Upper lobe of left lung (tissue), 6 donors: ENCODE data around the gene GALNT14. TPM values are rescaled to one million over a fixed set of nuclear protein-coding genes. Genes with fewer than 3 reads are reported as not detected.

ENCODE experiments used
- ATAC-seq, 2 donors: fragments of 200-7000 bp; cut with Tn5 transposase; one replicate each; pipeline ENCODE4 v1.9.1; 2022; ENCODE audit warnings: mild to moderate bottlenecking in 2 of 2, moderate library complexity in 2 of 2; ENCODE audit not compliant: low FRiP score in 2 of 2
- DNase-seq, 2 donors: peaks; one replicate each; pipeline ENCODE4 v3.0.0-alpha.2; 2019 to 2020
- H3K27ac ChIP-seq, 4 donors: fragments of 200-600 bp; sonication (generic); one replicate each; pipeline ENCODE4 v1.5.1; 2016 to 2019
- H3K27me3 ChIP-seq, 4 donors: fragments of 200-600 bp; sonication (generic); one replicate each; pipeline ENCODE4 v1.5.1; 2017 to 2019
- H3K36me3 ChIP-seq, 4 donors: fragments of 200-600 bp; sonication (generic); one replicate each; pipeline ENCODE4 v1.5.1; 2016 to 2019
- H3K4me1 ChIP-seq, 4 donors: fragments of 200-600 bp; sonication (generic); one replicate each; pipeline ENCODE4 v1.5.1; 2018 to 2019
- H3K4me3 ChIP-seq, 4 donors: fragments of 200-600 bp; sonication (generic); one replicate each; pipeline ENCODE4 v1.5.1; 2017 to 2019; ENCODE audit warnings: mild to moderate bottlenecking in 2 of 4, moderate library complexity in 1 of 4
- H3K9me3 ChIP-seq, 4 donors: fragments of 200-600 bp; sonication (generic); one replicate each; pipeline ENCODE4 v1.5.1; 2018 to 2019
- EP300 ChIP-seq, 4 donors: sonication (generic); formaldehyde crosslinking; IDR thresholded peaks; one replicate each; pipeline ENCODE4 v1.5.1; 2017; ENCODE audit warnings: antibody characterized with exemption in 4 of 4, control low read depth in 2 of 4
- POLR2A ChIP-seq, 4 donors: fragments of 450-650 bp; IDR thresholded peaks; one replicate each; pipeline ENCODE4 v1.5.1; 2016 to 2017; ENCODE audit warnings: antibody characterized with exemption in 4 of 4, mild to moderate bottlenecking in 2 of 4
- POLR2AphosphoS5 ChIP-seq, 2 donors: sonication (generic); formaldehyde crosslinking; IDR thresholded peaks; one replicate each; pipeline ENCODE4 v1.5.1; 2017; ENCODE audit warnings: antibody characterized with exemption in 2 of 2
- WGBS, 2 donors: methylation state at CpG; one replicate each; pipeline ENCODE4 v1.1.5; 2017 to 2018; 5-methylcytosine and 5-hydroxymethylcytosine counted together
- total RNA-seq, 6 donors: library from RNA; depleted of rRNA in 4 of 6; stranded (reverse); fragments of >200 nt in 4 of 6; gene quantifications; one replicate each; pipeline versions ENCODE4 v1.1.0 to v1.2.1, GENCODE V29; 2016 to 2021
- TF ChIP-seq, protein P1 (sequence below), 6 experiments: fragments of 450-650 bp in 4 of 6; fragments of 200-600 bp in 2 of 6; sonication (generic) in 2 of 6; IDR thresholded peaks; one replicate each; pipeline ENCODE4 v1.5.1; 2016 to 2019; ENCODE audit warnings: antibody characterized with exemption in 6 of 6
- donor health status: DM: no; HTN: no; CAD: no; lungs with moderate emphysema.
- donor health status: DM: no; HTN: yes; CAD: no; lungs with severe emphysema.

Gene GALNT14
- total RNA-seq, 6 donors from 2014 or later = 0.98 to 2.6 (median 1.4) TPM; not detected in 1

DNA sequence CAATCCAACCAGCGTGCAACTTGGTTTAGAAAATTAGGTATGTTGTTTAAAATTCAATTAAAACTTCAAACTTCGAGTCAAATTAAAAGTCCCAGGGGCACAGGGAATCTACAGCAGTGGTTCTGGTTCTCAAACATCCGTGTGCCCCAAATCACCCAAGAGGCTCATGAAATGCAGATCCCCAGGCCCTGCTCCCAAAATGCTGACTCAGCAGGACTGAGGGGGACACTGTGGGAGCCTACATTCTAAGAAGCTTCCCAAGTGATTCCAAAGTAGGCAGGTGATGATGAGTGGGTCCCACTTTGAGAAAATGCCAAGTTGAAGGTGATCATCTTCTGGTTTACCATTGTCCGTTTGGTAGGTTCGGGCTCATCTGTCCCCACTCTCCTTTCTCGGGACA lies 82.3 kb downstream of the GALNT14 start:
- no peaks in the 10 kb centered on the region for H3K27me3 ChIP-seq
- DNase-seq (no peak), ATAC-seq (no peak)
- no peaks in the 10 kb centered on the region for H3K4me1 ChIP-seq
- 94 to 100% methylated on average over 6 of the region's 6 CpGs for WGBS, 2 donors
- TF ChIP-seq POLR2AphosphoS5 (IDR thresholded peaks at IDR 0.05) (no peak), POLR2A (IDR thresholded peaks at IDR 0.05) (no peak), EP300 (IDR thresholded peaks at IDR 0.05) (no peak)
- TF ChIP-seq, protein P1, sequence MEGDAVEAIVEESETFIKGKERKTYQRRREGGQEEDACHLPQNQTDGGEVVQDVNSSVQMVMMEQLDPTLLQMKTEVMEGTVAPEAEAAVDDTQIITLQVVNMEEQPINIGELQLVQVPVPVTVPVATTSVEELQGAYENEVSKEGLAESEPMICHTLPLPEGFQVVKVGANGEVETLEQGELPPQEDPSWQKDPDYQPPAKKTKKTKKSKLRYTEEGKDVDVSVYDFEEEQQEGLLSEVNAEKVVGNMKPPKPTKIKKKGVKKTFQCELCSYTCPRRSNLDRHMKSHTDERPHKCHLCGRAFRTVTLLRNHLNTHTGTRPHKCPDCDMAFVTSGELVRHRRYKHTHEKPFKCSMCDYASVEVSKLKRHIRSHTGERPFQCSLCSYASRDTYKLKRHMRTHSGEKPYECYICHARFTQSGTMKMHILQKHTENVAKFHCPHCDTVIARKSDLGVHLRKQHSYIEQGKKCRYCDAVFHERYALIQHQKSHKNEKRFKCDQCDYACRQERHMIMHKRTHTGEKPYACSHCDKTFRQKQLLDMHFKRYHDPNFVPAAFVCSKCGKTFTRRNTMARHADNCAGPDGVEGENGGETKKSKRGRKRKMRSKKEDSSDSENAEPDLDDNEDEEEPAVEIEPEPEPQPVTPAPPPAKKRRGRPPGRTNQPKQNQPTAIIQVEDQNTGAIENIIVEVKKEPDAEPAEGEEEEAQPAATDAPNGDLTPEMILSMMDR (IDR thresholded peaks at IDR 0.05) = no peak
- no peak overlapping the region for H3K27ac ChIP-seq
- no peak overlapping the region for H3K4me3 ChIP-seq
- H3K36me3 ChIP-seq = no peaks in the 10 kb centered on the region
- H3K9me3 ChIP-seq = no peaks in the 10 kb centered on the region

DNA sequence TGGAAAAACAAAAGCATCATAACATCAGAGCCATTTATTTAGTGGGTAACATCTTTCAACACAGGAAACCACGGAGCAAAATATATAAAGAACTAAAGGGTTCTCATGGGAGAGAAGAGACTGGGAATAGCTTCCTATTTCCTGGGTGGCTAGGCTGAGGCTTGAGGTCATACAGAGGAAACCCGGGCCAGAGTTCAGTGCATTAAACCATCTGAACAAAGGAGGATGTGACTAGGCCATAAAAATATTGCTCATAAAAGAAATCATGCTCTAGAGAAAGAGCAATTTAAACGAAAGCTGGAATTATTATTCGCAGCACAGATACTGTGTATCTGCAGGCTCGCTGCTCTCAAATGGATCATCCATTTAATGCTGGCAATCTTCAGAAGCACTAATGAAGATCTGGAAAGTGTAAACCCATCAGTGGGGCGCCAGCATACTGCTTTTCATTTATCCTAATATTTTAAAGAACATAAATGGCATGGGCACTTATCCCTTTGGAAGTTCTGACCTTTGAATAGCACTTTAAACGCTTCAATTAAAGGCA lies 83.3 kb downstream of the GALNT14 start:
- no peak for ATAC-seq
- H3K4me1 ChIP-seq = no peaks in the 10 kb centered on the region

GRCh38 chr2:31053929-31054782 lies 84.1 kb downstream of the GALNT14 start:
- ATAC-seq (no peak), DNase-seq (no peak)
- Histone ChIP-seq H3K4me1 (no peaks in the 10 kb centered on the region), H3K27ac (no peak overlapping the region), H3K27me3 (no peaks in the 10 kb centered on the region), H3K4me3 (no peak overlapping the region), H3K9me3 (no peaks in the 10 kb centered on the region), H3K36me3 (no peaks in the 10 kb centered on the region)
- TF ChIP-seq EP300 (IDR thresholded peaks at IDR 0.05) = no peak
- no peak for TF ChIP-seq POLR2A (IDR thresholded peaks at IDR 0.05)
- no peak for TF ChIP-seq POLR2AphosphoS5 (IDR thresholded peaks at IDR 0.05)
- TF ChIP-seq, protein P1 (IDR thresholded peaks at IDR 0.05) = no peak
- 70 to 72% methylated on average over 6 of the region's 6 CpGs for WGBS, 2 donors

More for the DNA sequence above, 83.3 kb downstream of the GALNT14 start:
- Histone ChIP-seq H3K36me3 (no peaks in the 10 kb centered on the region), H3K9me3 (no peaks in the 10 kb centered on the region), H3K4me3 (no peak overlapping the region), H3K27ac (no peak overlapping the region), H3K27me3 (no peaks in the 10 kb centered on the region)
- TF ChIP-seq POLR2AphosphoS5 (IDR thresholded peaks at IDR 0.05) (no peak), POLR2A (IDR thresholded peaks at IDR 0.05) (no peak), EP300 (IDR thresholded peaks at IDR 0.05) (no peak)
- TF ChIP-seq, protein P1 (IDR thresholded peaks at IDR 0.05) = no peak
- 74 to 81% methylated on average over 7 of the region's 7 CpGs for WGBS, 2 donors
- no peak for DNase-seq

- H3K4me3 ChIP-seq = no peak overlapping the region
- TF ChIP-seq, protein P1 (IDR thresholded peaks at IDR 0.05) = no peak
- no peak for TF ChIP-seq EP300 (IDR thresholded peaks at IDR 0.05)
- no peak for TF ChIP-seq POLR2AphosphoS5 (IDR thresholded peaks at IDR 0.05)
- TF ChIP-seq POLR2A (IDR thresholded peaks at IDR 0.05) = no peak
- DNase-seq = no peak
- no peaks in the 10 kb centered on the region for H3K27me3 ChIP-seq
- 92 to 100% methylated on average over 1 to 5 of the region's 5 CpGs for WGBS, 2 donors
- no peaks in the 10 kb centered on the region for H3K9me3 ChIP-seq
- H3K4me1 ChIP-seq = no peaks in the 10 kb centered on the region
- H3K36me3 ChIP-seq = no peaks in the 10 kb centered on the region
- ATAC-seq = no peak
- no peak overlapping the region for H3K27ac ChIP-seq
Measured at GRCh38 chr2:31052284-31052683, 86.0 kb downstream of the GALNT14 start.
